GM21390 (cell line): ENCODE results near the gene ARHGEF10L.
"Not testable (repeated sequence)": the region's sequence is repeated elsewhere in the genome, so short reads cannot be mapped to it uniquely, and the experiment has no call there.

ENCODE experiments used
- ATAC-seq: cut with Tn5 transposase; IDR thresholded peaks from one replicate; pipeline ENCODE4 v1.9.1; 2021; ENCODE audit not compliant: unreplicated experiment

Gene ARHGEF10L

DNA sequence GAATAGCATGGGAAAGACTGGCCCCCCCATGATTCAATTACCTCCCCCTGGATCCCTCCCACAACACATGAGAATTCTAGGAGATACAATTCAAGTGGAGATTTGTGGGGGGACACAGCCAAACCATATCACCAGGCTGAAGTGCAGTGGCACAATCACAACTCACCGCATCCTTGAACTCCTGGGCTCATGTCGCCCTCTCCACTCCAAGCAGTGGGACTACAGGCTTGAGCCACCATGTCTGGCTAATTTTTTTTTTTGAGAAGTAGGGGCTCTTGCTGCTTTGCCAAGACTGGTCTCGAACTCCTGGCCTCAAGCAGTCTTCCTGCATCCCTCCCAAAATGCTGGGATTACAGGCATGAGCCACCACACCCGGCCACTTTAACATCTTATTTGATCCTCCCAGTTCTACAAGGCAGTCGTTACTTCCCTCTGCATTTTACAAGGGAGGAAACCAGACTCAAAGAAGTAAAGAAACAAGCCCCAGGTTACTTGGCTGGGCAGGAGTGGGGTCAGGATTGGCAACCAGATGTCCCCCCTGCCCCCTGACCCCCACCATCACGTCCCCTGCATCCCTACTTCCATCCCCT lies 188.7 kb downstream of the ARHGEF10L start:
- ATAC-seq = no peak

GRCh38 chr1:17729248-17729647 lies 189.8 kb downstream of the ARHGEF10L start:
- no peak for ATAC-seq

GRCh38 chr1:17729909-17730308 lies 190.4 kb downstream of the ARHGEF10L start:
- ATAC-seq = no peak

DNA sequence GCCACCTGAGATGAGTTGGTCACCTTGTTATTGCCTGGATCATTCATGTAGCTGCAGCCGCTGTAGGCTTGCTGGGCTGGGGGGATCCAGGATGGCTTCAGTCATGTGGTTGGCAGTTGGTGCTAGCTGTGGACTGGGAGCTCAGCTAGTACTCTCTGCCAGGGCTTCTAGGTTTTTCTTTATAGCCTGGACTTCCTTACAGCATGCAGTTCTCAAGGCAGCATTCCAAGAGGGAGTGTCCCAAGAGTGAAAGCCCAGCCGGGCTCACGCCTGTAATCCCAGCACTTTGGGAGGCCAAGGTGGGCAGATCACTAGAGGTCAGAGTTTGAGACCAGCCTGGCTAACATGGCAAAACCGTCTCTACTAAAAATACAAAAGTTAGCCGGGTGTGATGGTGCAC lies 192.0 kb downstream of the ARHGEF10L start:
- no peak for ATAC-seq

DNA sequence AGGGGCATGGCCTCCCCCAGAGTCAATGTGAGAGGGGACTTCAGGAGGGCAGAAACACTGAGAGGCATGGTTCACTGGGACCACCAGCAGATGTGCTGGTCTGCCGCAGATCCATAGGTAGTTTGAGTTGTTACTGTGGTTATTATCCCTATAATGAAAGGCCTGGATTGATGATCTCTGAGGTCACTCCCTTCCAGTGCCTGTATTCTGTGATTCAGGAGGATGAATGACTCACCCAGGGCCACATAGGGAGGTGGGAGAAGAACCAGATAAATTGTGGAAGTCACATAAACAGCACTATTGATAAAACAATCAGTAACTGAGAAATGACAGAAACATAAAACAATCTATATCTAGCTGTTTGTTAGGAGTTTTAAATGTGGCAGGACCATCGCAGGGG lies 193.0 kb downstream of the ARHGEF10L start:
- ATAC-seq = no peak

DNA sequence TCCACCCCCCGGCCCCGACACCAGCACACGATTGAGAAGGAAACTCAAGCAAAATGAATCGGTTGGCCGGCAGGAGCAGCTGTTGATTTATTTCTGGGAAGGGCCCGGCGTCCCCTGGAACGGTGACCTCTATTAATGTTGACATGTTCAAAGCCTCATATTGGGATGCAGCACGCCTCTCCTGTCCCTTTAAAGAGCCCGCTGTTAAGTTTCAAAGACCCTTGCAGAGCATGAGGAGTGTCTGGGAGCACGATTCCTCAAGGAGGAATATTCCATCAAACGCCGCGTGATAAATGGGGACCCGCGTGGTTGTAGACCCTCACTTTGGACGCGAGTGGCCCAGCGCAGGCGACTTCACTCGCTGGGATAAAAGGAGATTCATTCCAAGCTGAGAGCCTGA lies 194.2 kb downstream of the ARHGEF10L start:
- no peak for ATAC-seq

DNA sequence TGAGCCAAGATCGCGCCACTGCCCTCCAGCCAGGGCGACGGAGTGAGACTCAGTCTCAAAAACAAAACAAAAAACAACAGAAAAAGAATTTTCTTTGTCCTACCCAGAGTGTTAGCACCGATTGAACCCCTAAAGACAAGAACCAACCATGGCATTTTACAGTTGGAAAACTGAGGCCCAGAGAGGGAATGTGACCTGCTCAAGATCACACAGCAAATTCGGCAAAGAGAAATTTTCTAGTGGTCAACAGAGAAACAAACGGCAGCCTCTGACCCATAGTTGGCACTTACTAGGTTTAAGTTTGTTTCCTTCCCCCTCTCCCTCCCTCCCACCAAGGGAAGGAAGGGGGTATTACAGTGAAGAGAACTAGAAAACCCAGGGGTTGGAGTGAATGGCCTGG lies 195.1 kb downstream of the ARHGEF10L start:
- no peak for ATAC-seq

DNA sequence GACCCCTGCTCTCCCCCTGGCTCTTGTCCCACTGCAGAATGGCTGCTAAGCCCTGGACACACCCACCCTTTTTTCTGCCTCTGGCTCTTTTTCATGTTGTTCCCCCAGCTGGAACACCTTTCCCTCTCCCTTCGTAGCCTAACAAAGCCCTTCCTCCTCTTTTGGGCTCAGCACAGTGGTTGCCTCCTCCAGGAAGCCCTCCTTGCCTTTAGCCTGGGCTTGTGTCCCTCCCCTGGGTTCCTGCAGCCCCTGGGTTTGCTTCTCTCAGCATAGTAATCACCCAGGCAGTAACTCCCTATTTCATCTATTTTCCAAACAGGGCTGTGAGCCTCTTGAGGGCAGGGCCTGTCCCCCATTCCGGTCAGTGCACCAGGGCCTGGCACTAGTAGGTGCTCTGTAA lies 195.8 kb downstream of the ARHGEF10L start:
- ATAC-seq = no peak

DNA sequence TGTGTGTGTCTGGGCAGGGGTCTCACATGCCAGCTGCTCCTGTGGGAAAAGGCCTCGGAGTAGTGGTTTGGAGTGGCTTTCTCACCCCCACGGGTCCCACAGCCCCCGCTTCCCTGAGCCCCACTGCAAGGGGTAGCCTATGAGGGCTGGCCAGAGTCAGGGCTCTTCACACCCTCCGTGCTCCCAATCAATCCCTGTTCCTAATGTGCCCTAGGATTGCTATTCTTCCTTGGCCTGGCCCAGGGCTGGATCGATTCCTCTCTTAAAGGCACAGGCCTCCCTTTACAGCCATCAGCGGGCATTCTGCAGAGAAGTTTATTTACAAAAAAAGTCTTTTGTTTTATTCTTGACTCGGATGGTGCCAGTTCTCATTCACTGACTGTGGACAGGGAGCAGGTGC lies 196.3 kb downstream of the ARHGEF10L start:
- ATAC-seq = no peak

GRCh38 chr1:17736625-17737024 lies 197.1 kb downstream of the ARHGEF10L start:
- no peak for ATAC-seq

DNA sequence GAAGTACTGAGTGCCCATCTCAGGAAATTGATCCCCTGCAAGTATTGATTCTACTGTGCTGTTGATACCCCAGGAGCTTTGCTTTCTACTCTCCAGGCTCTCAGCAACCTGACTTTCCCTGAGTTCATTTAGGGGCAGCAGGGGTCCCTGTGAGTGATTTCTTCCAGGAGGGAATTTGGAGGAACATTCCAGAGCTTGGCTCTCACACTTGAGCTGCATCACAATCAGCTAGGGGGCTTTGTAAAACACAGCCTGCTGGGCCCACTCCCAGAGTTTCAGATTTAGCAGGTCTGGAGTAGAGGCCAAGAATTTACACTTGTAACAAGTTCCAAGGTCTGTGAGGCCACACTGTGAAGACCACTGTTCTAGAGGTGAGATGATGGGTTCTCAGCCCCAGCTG lies 199.6 kb downstream of the ARHGEF10L start:
- no peak for ATAC-seq

DNA sequence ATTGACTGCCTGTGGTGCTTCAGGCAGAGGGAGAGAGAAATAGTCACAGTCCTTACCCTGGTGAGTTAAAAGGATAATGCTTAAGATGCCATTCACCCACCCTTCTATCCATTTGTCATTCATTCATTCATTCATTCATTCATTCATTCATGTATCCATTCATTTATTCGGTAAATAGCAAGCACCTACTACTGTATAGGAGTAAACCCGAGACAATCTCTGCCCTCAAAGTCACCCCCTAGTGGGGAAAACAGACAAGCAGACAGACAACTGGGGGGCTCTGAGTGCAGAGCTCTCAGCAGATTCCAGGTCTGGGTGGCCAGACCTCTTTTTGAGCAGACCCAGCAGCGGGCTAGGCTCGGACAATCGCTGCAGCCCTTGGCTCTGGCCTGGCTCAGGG lies 201.6 kb downstream of the ARHGEF10L start:
- no peak for ATAC-seq

DNA sequence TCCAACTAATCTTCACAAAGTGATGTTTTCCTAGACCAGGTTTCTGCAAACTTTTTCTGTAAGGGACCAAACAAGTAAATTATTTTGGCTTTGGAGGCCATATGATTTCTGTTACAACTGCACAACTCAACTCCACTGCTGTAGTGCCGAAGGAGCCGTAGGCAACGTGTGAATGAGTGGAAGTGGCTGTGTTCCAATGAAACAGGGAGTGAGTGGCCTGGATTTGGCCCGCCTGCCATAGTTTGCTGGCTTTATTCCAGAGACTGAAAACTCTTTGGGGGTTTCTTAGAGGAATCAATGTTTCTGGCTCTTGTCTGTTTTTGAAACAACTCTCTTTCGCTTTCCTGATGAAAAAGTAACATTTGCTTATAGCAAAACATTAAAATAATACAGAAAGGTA lies 203.1 kb downstream of the ARHGEF10L start:
- no peak for ATAC-seq

GRCh38 chr1:17743008-17743647 lies 203.6 kb downstream of the ARHGEF10L start:
- ATAC-seq = no peak

- ATAC-seq = no peak
These were observed 204.4 kb downstream of the ARHGEF10L start for GRCh38 chr1:17743925-17744324.

GRCh38 chr1:17744666-17745478 lies 205.4 kb downstream of the ARHGEF10L start:
- no peak for ATAC-seq

GRCh38 chr1:17745479-17745955 lies 206.0 kb downstream of the ARHGEF10L start:
- ATAC-seq = no peak

DNA sequence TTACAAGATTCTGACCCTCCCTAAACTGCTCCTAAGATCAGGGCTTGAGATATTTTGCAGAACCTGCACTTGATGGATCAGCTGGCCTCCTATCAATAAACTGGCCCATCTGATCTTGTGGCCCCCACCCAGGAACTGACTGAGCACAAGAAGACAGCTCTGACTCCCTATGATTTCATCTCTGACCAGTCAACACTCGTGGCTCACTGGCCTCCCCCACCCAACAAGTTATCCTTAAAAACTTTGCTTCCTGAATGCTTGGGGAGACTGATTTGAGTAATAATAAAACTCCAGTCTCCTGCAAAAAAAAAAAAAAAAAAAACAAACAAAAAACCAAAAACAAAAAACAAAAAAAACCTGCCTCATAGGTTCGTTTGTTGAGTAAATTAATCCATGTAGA lies 206.8 kb downstream of the ARHGEF10L start:
- ATAC-seq = not testable (repeated sequence)

DNA sequence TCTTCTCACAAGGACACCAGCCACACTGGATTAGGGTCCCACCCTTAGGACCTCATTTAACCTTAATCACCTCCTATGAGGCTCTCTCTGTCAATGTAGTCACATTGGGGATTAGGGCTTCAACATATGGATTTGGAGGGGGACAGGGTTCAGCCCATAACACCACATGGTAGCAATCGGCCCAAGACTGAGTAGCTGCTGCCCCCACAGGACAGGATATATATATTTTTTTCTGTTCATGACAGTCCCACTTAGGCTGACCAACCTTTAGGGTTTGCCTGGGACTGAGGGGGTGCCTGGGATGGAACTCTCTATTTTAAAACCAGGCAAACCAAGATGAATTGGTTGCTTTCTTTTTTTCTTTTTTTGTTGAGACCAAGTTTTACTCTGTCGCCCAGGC lies 207.4 kb downstream of the ARHGEF10L start:
- ATAC-seq = no peak
